Measurements from ENCODE around the gene VPS37B. TPM values are rescaled to one million over a fixed set of nuclear protein-coding genes. Genes with fewer than 3 reads are reported as not detected.

VPS37B gene
- total RNA-seq, 4 donors from 2014 or later: 35.6 to 66.1 (median 63.5) TPM

GRCh38 chr12:122836027-122836921 is 59.6 kb downstream of the VPS37B start:
- Histone ChIP-seq H3K4me1 (peaks cover 10 to 34% of the 10 kb centered on the region in 2 donors), H3K27ac (peak overlapping the region; percentile 80 to 90 (median 86)), H3K9me3 (no peaks in the 10 kb centered on the region), H3K36me3 (no peaks in the 10 kb centered on the region), H3K27me3 (no peaks in the 10 kb centered on the region), H3K4me3 (replicated peaks in 1 of 3) (peak overlapping the region; percentile 4 to 69 (median 48))
- peak in 1 of 2 donors; percentile 42 for TF ChIP-seq POLR2A (IDR thresholded peaks at IDR 0.05)
- no peak for TF ChIP-seq CTCF (IDR thresholded peaks at IDR 0.05)
- 1% methylated on average over 33 of the region's 42 CpGs for WGBS, 2 donors
- intact Hi-C loops (cut with DNase I): no loop called here
- peak; percentile 68 to 75 for DNase-seq

- DNase-seq: peak; percentile 50 to 57
- Histone ChIP-seq H3K36me3 (no peaks in the 10 kb centered on the region), H3K27me3 (no peaks in the 10 kb centered on the region), H3K9me3 (no peaks in the 10 kb centered on the region), H3K4me1 (peaks cover 9 to 28% of the 10 kb centered on the region in 2 donors), H3K4me3 (replicated peaks in 1 of 3) (peak overlapping the region; percentile 4 to 69 (median 48)), H3K27ac (peak overlapping the region; percentile 80 to 90 (median 86))
- TF ChIP-seq POLR2A (IDR thresholded peaks at IDR 0.05) (no peak), CTCF (IDR thresholded peaks at IDR 0.05) (no peak)
- no CpG with 5 or more reads among the region's 43 CpGs for WGBS, 2 donors
- intact Hi-C loops (cut with DNase I): no loop called here
Observed at GRCh38 chr12:122835750-122836026, 60.2 kb downstream of the VPS37B start.

DNA sequence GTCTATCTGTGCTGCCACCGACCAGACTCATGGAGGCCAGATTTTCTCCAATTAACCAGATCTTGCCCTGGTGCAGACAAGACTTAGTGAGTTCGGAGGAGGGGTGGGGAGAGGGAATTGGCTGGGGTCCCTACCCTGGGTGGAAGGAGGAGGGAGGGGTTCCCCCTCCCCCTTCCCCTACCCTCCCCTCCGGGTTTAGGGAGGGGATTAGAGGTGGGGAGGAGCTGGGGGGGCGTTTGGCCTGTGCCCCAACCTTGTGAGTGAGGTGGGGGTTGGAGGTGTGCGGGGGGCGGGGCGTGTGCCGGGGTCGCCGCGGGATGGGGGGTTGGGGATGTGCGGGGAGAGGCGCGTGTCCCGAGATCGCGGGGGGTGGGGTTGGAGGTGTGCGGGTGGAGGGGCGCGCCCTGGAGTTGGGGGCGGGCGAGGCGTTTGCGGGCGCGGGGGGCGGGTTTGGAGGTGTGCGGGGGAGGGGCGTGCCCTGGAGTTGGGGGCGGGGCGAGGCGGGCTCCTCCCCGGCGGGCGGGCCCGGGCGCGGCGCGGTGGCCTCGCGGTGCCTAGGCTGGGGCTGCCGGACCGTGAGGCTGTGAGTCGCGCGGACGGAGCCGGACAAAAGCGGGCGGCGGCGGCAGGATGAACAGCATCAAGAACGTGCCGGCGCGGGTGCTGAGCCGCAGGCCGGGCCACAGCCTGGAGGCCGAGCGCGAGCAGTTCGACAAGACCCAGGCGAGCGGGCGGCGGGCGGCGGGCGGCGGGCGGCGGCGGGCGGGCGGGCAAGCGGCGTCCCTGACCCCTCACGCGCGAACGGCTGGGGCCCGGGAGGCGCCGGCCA is 60.8 kb downstream of the VPS37B start, which contains the start of gene HIP1R:
HIP1R (plus strand) TSS at position 537 of the 829 bp plus-strand sequence; CDS start at position 631, 94 bp downstream.
- TF ChIP-seq CTCF (IDR thresholded peaks at IDR 0.05) (no peak), POLR2A (IDR thresholded peaks at IDR 0.05) (peak in 1 of 2 donors; percentile 65)
- intact Hi-C loops (cut with DNase I): no loop called here
- DNase-seq: peak; percentile 50 to 51

GRCh38 chr12:122834104-122834920 is 61.6 kb downstream of the VPS37B start:
- Histone ChIP-seq H3K36me3 (no peaks in the 10 kb centered on the region), H3K4me3 (replicated peaks in 1 of 3) (peak overlapping the region in 2 of 3 donors; percentile 9 to 69), H3K9me3 (no peaks in the 10 kb centered on the region), H3K27ac (peak overlapping the region; percentile 60 to 87 (median 83)), H3K27me3 (no peaks in the 10 kb centered on the region), H3K4me1 (peaks cover 9 to 17% of the 10 kb centered on the region in 2 donors)
- 15% methylated on average over 21 of the region's 21 CpGs for WGBS, 2 donors
- intact Hi-C loops (cut with DNase I): no loop called here
- peak; percentile 72 to 74 for DNase-seq
- TF ChIP-seq CTCF (IDR thresholded peaks at IDR 0.05): peak in 4 of 6 experiments; percentile 17 to 53 (median 42)
- peak in 1 of 2 donors; percentile 79 for TF ChIP-seq POLR2A (IDR thresholded peaks at IDR 0.05)

More for the DNA sequence above, 60.8 kb downstream of the VPS37B start, which contains the start of gene HIP1R:
- H3K27ac ChIP-seq: peak within 1 kb of the TSS; percentile 80 to 90 (median 87)
- peaks cover 9 to 22% of the 10 kb centered on the region in 2 donors for H3K4me1 ChIP-seq
- 0 to 5% methylated on average over 2 of the region's 85 CpGs for WGBS, 2 donors
- H3K4me3 ChIP-seq (replicated peaks in 1 of 3): peak within 1 kb of the TSS; percentile 4 to 69 (median 48)
- H3K36me3 ChIP-seq: no peaks in the 10 kb centered on the region
- H3K27me3 ChIP-seq: no peaks in the 10 kb centered on the region
- H3K9me3 ChIP-seq: no peaks in the 10 kb centered on the region
